ENCODE measurements around the gene ACP3.

Gene ACP3

GRCh38 chr3:132404276-132404675 lies 87.1 kb downstream of the ACP3 start:
- no peak for TF ChIP-seq CTCF (IDR thresholded peaks at IDR 0.05; ENCODE audit: insufficient read depth, low read depth, low read length, missing control alignments)
- DNase-seq (ENCODE audit: low read depth) = no peak
- H3K4me3 ChIP-seq (ENCODE audit: low read depth, low read length) = no peak overlapping the region

GRCh38 chr3:132405188-132405587 lies 88.0 kb downstream of the ACP3 start:
- no peak for TF ChIP-seq CTCF (IDR thresholded peaks at IDR 0.05; ENCODE audit: insufficient read depth, low read depth, low read length, missing control alignments)
- H3K4me3 ChIP-seq (ENCODE audit: low read depth, low read length) = no peak overlapping the region
- DNase-seq (ENCODE audit: low read depth) = no peak

- H3K4me3 ChIP-seq (ENCODE audit: low read depth, low read length) = no peak overlapping the region
- no peak for TF ChIP-seq CTCF (IDR thresholded peaks at IDR 0.05; ENCODE audit: insufficient read depth, low read depth, low read length, missing control alignments)
- no peak for DNase-seq (ENCODE audit: low read depth)
These were observed 88.5 kb downstream of the ACP3 start for GRCh38 chr3:132405609-132406299.

GRCh38 chr3:132406587-132406986 lies 89.4 kb downstream of the ACP3 start:
- TF ChIP-seq CTCF (IDR thresholded peaks at IDR 0.05; ENCODE audit: insufficient read depth, low read depth, low read length, missing control alignments) = no peak
- DNase-seq (ENCODE audit: low read depth) = no peak

GRCh38 chr3:132407025-132407424 lies 89.8 kb downstream of the ACP3 start:
- H3K4me3 ChIP-seq (ENCODE audit: low read depth, low read length) = no peak overlapping the region
- TF ChIP-seq CTCF (IDR thresholded peaks at IDR 0.05; ENCODE audit: insufficient read depth, low read depth, low read length, missing control alignments) = no peak
- no peak for DNase-seq (ENCODE audit: low read depth)

More at GRCh38 chr3:132406587-132406986, 89.4 kb downstream of the ACP3 start:
- H3K4me3 ChIP-seq (ENCODE audit: low read depth, low read length) = no peak overlapping the region

Measured in GM12865 (cell line).